ENCODE results near the gene SHISA6.
"Not testable (repeated sequence)": the region's sequence is repeated elsewhere in the genome, so short reads cannot be mapped to it uniquely, and the experiment has no call there.

Gene SHISA6

GRCh38 chr17:11300738-11301137 is 59.7 kb downstream of the SHISA6 start:
- in situ Hi-C loops (cut with MboI; ENCODE audit: low sequenced_read_pairs, unreplicated experiment), result no loop called here
- no peak for DNase-seq (ENCODE audit: low spot score)
- TF ChIP-seq CTCF (IDR thresholded peaks at IDR 0.05; ENCODE audit: borderline replicate concordance, control extremely low read depth, extremely low read depth, insufficient read depth, missing control alignments), result no peak

- DNase-seq (ENCODE audit: low spot score); in situ Hi-C loops (cut with MboI; ENCODE audit: low sequenced_read_pairs, unreplicated experiment): not testable (repeated sequence)
Measured at GRCh38 chr17:11301874-11302273, 60.9 kb downstream of the SHISA6 start.

GRCh38 chr17:11302401-11303186 is 61.6 kb downstream of the SHISA6 start:
- no peak for DNase-seq (ENCODE audit: low spot score)
- in situ Hi-C loops (cut with MboI; ENCODE audit: low sequenced_read_pairs, unreplicated experiment), result no loop called here
- no peak for TF ChIP-seq CTCF (IDR thresholded peaks at IDR 0.05; ENCODE audit: borderline replicate concordance, control extremely low read depth, extremely low read depth, insufficient read depth, missing control alignments)

GRCh38 chr17:11303773-11304394 is 62.9 kb downstream of the SHISA6 start:
- no peak for DNase-seq (ENCODE audit: low spot score)

GRCh38 chr17:11304568-11304967 is 63.6 kb downstream of the SHISA6 start:
- in situ Hi-C loops (cut with MboI; ENCODE audit: low sequenced_read_pairs, unreplicated experiment), result no loop called here

More at GRCh38 chr17:11303773-11304394, 62.9 kb downstream of the SHISA6 start:
- no peak for TF ChIP-seq CTCF (IDR thresholded peaks at IDR 0.05; ENCODE audit: borderline replicate concordance, control extremely low read depth, extremely low read depth, insufficient read depth, missing control alignments)
- in situ Hi-C loops (cut with MboI; ENCODE audit: low sequenced_read_pairs, unreplicated experiment), result no loop called here

GRCh38 chr17:11305524-11305923 is 64.5 kb downstream of the SHISA6 start:
- in situ Hi-C loops (cut with MboI; ENCODE audit: low sequenced_read_pairs, unreplicated experiment), result no loop called here
- no peak for DNase-seq (ENCODE audit: low spot score)
- no peak for TF ChIP-seq CTCF (IDR thresholded peaks at IDR 0.05; ENCODE audit: borderline replicate concordance, control extremely low read depth, extremely low read depth, insufficient read depth, missing control alignments)

More at GRCh38 chr17:11304568-11304967, 63.6 kb downstream of the SHISA6 start:
- no peak for TF ChIP-seq CTCF (IDR thresholded peaks at IDR 0.05; ENCODE audit: borderline replicate concordance, control extremely low read depth, extremely low read depth, insufficient read depth, missing control alignments)
- DNase-seq (ENCODE audit: low spot score), result no peak

- no peak for TF ChIP-seq CTCF (IDR thresholded peaks at IDR 0.05; ENCODE audit: borderline replicate concordance, control extremely low read depth, extremely low read depth, insufficient read depth, missing control alignments)
- no peak for DNase-seq (ENCODE audit: low spot score)
- in situ Hi-C loops (cut with MboI; ENCODE audit: low sequenced_read_pairs, unreplicated experiment), result no loop called here
Measured at GRCh38 chr17:11308531-11308930, 67.5 kb downstream of the SHISA6 start.

All from GM13976 (cell line).